H1 (cell line): ENCODE results near the gene CDKN2AIP. TPM values are rescaled to one million over a fixed set of nuclear protein-coding genes. Genes with fewer than 3 reads are reported as not detected.

ENCODE experiments used
- CTCF ChIA-PET: fragments of 300-600 bp; sonication (Branson Sonifier 250); formaldehyde crosslinking; loops from one replicate; lab custom pipeline; 2021; ENCODE audit not compliant: partially characterized antibody; lab: Charles Lee
- POLR2A ChIA-PET: fragments of 300-600 bp; sonication (Branson Sonifier 250); formaldehyde crosslinking; loops from one replicate; lab custom pipeline; 2021; ENCODE audit warnings: inconsistent platforms; ENCODE audit not compliant: partially characterized antibody; lab: Charles Lee
- DNase-seq, 2 experiments: peaks; one replicate each; pipeline versions ENCODE4 v3.0.0 to v3.0.0-alpha.2; 2010 to 2022; ENCODE audit warnings: low spot score in 2 of 2, low read depth in 1 of 2, mixed read lengths in 1 of 2
- FAIRE-seq: peaks from 2 replicates; lab custom pipeline; 2011; peaks lifted over from hg19 to GRCh38; lab: Jason Lieb, UNC
- H2AFZ ChIP-seq: 2 replicates; pipeline ENCODE4 v1.8.1; 2012; ENCODE audit warnings: low read length, inconsistent platforms
- H2AK5ac ChIP-seq: 2 replicates; pipeline ENCODE4 v1.6.1; 2013; ENCODE audit warnings: low read depth, low read length
- H2BK120ac ChIP-seq: replicated peaks from 2 replicates; pipeline ENCODE3; 2013; ENCODE audit warnings: low read depth, low read length, inconsistent platforms
- H2BK12ac ChIP-seq: 2 replicates; pipeline ENCODE4 v1.6.1; 2013; ENCODE audit warnings: low read depth, low read length
- H2BK15ac ChIP-seq: 2 replicates; pipeline ENCODE4 v1.6.1; 2013; ENCODE audit warnings: low read length
- H2BK20ac ChIP-seq: 2 replicates; pipeline ENCODE4 v1.6.1; 2013; ENCODE audit warnings: low read length
- H2BK5ac ChIP-seq: 2 replicates; pipeline ENCODE4 v1.6.1; 2013; ENCODE audit warnings: low read depth, low read length
- H3K14ac ChIP-seq: 2 replicates; pipeline ENCODE4 v1.6.1; 2013; ENCODE audit warnings: inconsistent platforms; ENCODE audit not compliant: insufficient read length
- H3K18ac ChIP-seq: 2 replicates; pipeline ENCODE4 v1.6.1; 2013; ENCODE audit warnings: low read length; ENCODE audit errors: extremely low read depth
- H3K23ac ChIP-seq: 2 replicates; pipeline ENCODE4 v1.6.1; 2013; ENCODE audit warnings: inconsistent platforms; ENCODE audit not compliant: insufficient read length
- H3K23me2 ChIP-seq: 2 replicates; pipeline ENCODE4 v1.6.1; 2013; ENCODE audit warnings: low read depth, low read length
- H3K27ac ChIP-seq: 2 replicates; pipeline ENCODE4 v1.6.1; 2011; ENCODE audit warnings: low read depth, low read length, inconsistent platforms
- H3K27me3 ChIP-seq, 4 experiments: replicated peaks in 1 of 4; 1 replicate in 1 of 4; 2 replicates in 3 of 4; pipeline versions ENCODE4 v1.6.1 to v1.8.1; 2011 to 2013; ENCODE audit warnings: low read length in 3 of 4, mild to moderate bottlenecking in 3 of 4, inconsistent platforms in 2 of 4, mixed read lengths in 2 of 4, moderate library complexity in 1 of 4; ENCODE audit not compliant: control insufficient read depth in 3 of 4, insufficient read depth in 3 of 4; ENCODE audit errors: extremely low read depth in 1 of 4
- H3K36me3 ChIP-seq, 4 experiments: 2 replicates each; pipeline versions ENCODE4 v1.6.1 to v1.8.1; 2011 to 2013; ENCODE audit warnings: mild to moderate bottlenecking in 4 of 4, low read length in 3 of 4, moderate library complexity in 2 of 4, control low read depth in 1 of 4, inconsistent platforms in 1 of 4; ENCODE audit not compliant: insufficient read depth in 4 of 4, control insufficient read depth in 2 of 4
- H3K4ac ChIP-seq: replicated peaks from 2 replicates; pipeline ENCODE3; 2013; ENCODE audit warnings: low read length, low read depth, mixed read lengths, inconsistent platforms; ENCODE audit not compliant: insufficient read length
- H3K4me1 ChIP-seq, 4 experiments: replicated peaks in 1 of 4; 1 replicate in 1 of 4; 2 replicates in 3 of 4; pipeline versions ENCODE4 v1.6.1 to v1.8.1; 2011 to 2013; ENCODE audit warnings: low read length in 3 of 4, inconsistent platforms in 2 of 4, mixed read lengths in 1 of 4; ENCODE audit not compliant: insufficient read depth in 4 of 4, control insufficient read depth in 3 of 4
- H3K4me2 ChIP-seq, 2 experiments: 2 replicates each; pipeline versions ENCODE4 v1.6.1 to v1.8.1; 2011 to 2013; ENCODE audit warnings: low read depth in 2 of 2, low read length in 2 of 2, control low read depth in 1 of 2, inconsistent platforms in 1 of 2, mild to moderate bottlenecking in 1 of 2; ENCODE audit not compliant: insufficient read depth in 1 of 2
- H3K4me3 ChIP-seq, 4 experiments: fragments of 200-600, 300-600 bp in 1 of 4; sonication (generic), shearing (Covaris generic), sonication (Bioruptor Twin) in 1 of 4; 2 replicates each; pipeline versions ENCODE4 v1.5.1 to v1.8.1; 2011 to 2016; ENCODE audit warnings: low read length in 4 of 4, low read depth in 3 of 4, control low read depth in 2 of 4, inconsistent platforms in 2 of 4, mild to moderate bottlenecking in 2 of 4, mixed read lengths in 1 of 4, moderate library complexity in 1 of 4; ENCODE audit not compliant: insufficient read depth in 2 of 4; ENCODE audit errors: extremely low read depth in 1 of 4
- H3K56ac ChIP-seq: replicated peaks from 2 replicates; pipeline ENCODE3; 2013; ENCODE audit warnings: low read depth, mild to moderate bottlenecking, mixed read lengths, low read length, inconsistent platforms; ENCODE audit not compliant: insufficient read length
- H3K79me1 ChIP-seq: 2 replicates; pipeline ENCODE4 v1.6.1; 2013; ENCODE audit warnings: low read depth, low read length, control low read depth
- H3K79me2 ChIP-seq, 2 experiments: 2 replicates each; pipeline versions ENCODE4 v1.6.1 to v1.8.1; 2012 to 2013; ENCODE audit warnings: low read length in 2 of 2, mild to moderate bottlenecking in 2 of 2, inconsistent platforms in 1 of 2; ENCODE audit not compliant: insufficient read depth in 2 of 2, control insufficient read depth in 1 of 2
- H3K9ac ChIP-seq, 4 experiments: replicated peaks in 1 of 4; 1 replicate in 1 of 4; 2 replicates in 3 of 4; pipeline versions ENCODE4 v1.6.1 to v1.8.1; 2011 to 2013; ENCODE audit warnings: low read depth in 3 of 4, low read length in 3 of 4, control low read depth in 2 of 4, mild to moderate bottlenecking in 2 of 4, moderate library complexity in 2 of 4, inconsistent platforms in 1 of 4; ENCODE audit errors: extremely low read depth in 1 of 4
- H3K9me3 ChIP-seq, 2 experiments: 2 replicates each; pipeline versions ENCODE4 v1.6.1 to v1.8.1; 2012 to 2013; ENCODE audit warnings: mild to moderate bottlenecking in 2 of 2, moderate library complexity in 2 of 2, control low read depth in 1 of 2, inconsistent platforms in 1 of 2, low read depth in 1 of 2, low read length in 1 of 2, mixed read lengths in 1 of 2; ENCODE audit not compliant: insufficient read depth in 2 of 2
- H4K20me1 ChIP-seq, 2 experiments: replicated peaks in 1 of 2; 2 replicates each; pipeline versions ENCODE3 to v1.8.1; 2011 to 2013; ENCODE audit warnings: inconsistent platforms in 2 of 2, low read length in 2 of 2, mild to moderate bottlenecking in 1 of 2; ENCODE audit not compliant: insufficient read depth in 2 of 2, control insufficient read depth in 1 of 2
- H4K5ac ChIP-seq: 2 replicates; pipeline ENCODE4 v1.6.1; 2013; ENCODE audit warnings: low read length, low read depth, mixed read lengths, inconsistent platforms; ENCODE audit not compliant: insufficient read length
- H4K8ac ChIP-seq: 2 replicates; pipeline ENCODE4 v1.8.0; 2013; ENCODE audit warnings: mild to moderate bottlenecking, moderate library complexity, low read length, inconsistent platforms; ENCODE audit not compliant: insufficient read depth; ENCODE audit errors: extremely low read depth
- H4K91ac ChIP-seq: replicated peaks from 2 replicates; pipeline ENCODE3; 2013; ENCODE audit warnings: low read length, mixed read lengths, inconsistent platforms; ENCODE audit not compliant: insufficient read length
- BCL11A ChIP-seq, 2 experiments: IDR thresholded peaks; one replicate each; pipeline ENCODE4 v1.6.1; 2011; ENCODE audit warnings: low read depth in 2 of 2, low read length in 2 of 2, mild to moderate bottlenecking in 2 of 2
- BRCA1 ChIP-seq: IDR thresholded peaks from 2 replicates; pipeline ENCODE4 v1.6.1; 2012; ENCODE audit warnings: low read depth, low read length, improper control_type of control experiment
- CBX5 ChIP-seq: fragments of 300-800, 300-1000 bp; sonication (generic); IDR thresholded peaks from 2 replicates; pipeline ENCODE4 v1.7.1; 2016; ENCODE audit warnings: antibody characterized with exemption, low read length, low read depth
- GTF2F1 ChIP-seq: IDR thresholded peaks from 2 replicates; pipeline ENCODE4 v1.6.1; 2012; ENCODE audit warnings: low read depth, low read length, improper control_type of control experiment, borderline replicate concordance
- NANOG ChIP-seq: IDR thresholded peaks from 2 replicates; pipeline ENCODE4 v1.6.1; 2011; ENCODE audit warnings: low read length, low read depth, mild to moderate bottlenecking, inconsistent platforms; ENCODE audit not compliant: insufficient read depth, poor library complexity, severe bottlenecking
- POLR2AphosphoS5 ChIP-seq: IDR thresholded peaks from 2 replicates; pipeline ENCODE4 v1.6.1; 2011; ENCODE audit warnings: low read depth, low read length
- SAP30 ChIP-seq: fragments of 300-600 bp; sonication (generic); IDR thresholded peaks from 2 replicates; pipeline ENCODE4 v1.7.1; 2012; ENCODE audit warnings: low read length, moderate library complexity, mild to moderate bottlenecking, inconsistent platforms; ENCODE audit not compliant: insufficient read depth, insufficient replicate concordance
- SIN3A ChIP-seq, 2 experiments: IDR thresholded peaks in 1 of 2; conservative IDR thresholded peaks in 1 of 2; 2 replicates each; pipeline ENCODE4 v1.6.1; 2011 to 2012; ENCODE audit warnings: low read length in 2 of 2, improper control_type of control experiment in 1 of 2, low read depth in 1 of 2, mild to moderate bottlenecking in 1 of 2
- SIRT6 ChIP-seq: IDR thresholded peaks from one replicate; pipeline ENCODE4 v1.7.1; 2012; ENCODE audit warnings: low read length, inconsistent platforms
- SP2 ChIP-seq: IDR thresholded peaks from 2 replicates; pipeline ENCODE4 v1.6.1; 2012; ENCODE audit warnings: mild to moderate bottlenecking, low read length, inconsistent platforms
- WGBS, 2 experiments: shearing (Covaris generic) in 1 of 2; methylation state at CpG; one replicate each; pipeline versions ENCODE4 v1.1.6 to v1.1.7; 2013 to 2015; ENCODE audit warnings: low lambda C conversion rate in 2 of 2, mixed read lengths in 2 of 2, inconsistent platforms in 1 of 2, low coverage in 1 of 2, missing lambda C conversion rate in 1 of 2; ENCODE audit not compliant: insufficient replicate concordance in 2 of 2, insufficient coverage in 1 of 2, insufficient read length in 1 of 2; ENCODE audit errors: extremely low coverage in 1 of 2, missing lambda C conversion rate in 1 of 2; 5-methylcytosine and 5-hydroxymethylcytosine counted together
- polyA plus RNA-seq, 7 experiments: library from polyadenylated mRNA; depleted of rRNA in 3 of 7; stranded (reverse) in 5 of 7; unstranded in 2 of 7; fragments of >200 nt in 5 of 7; fragments of 200-250 nt in 2 of 7; gene quantifications; 1 replicate in 5 of 7; 2 replicates in 1 of 7; 4 replicates in 1 of 7; pipeline versions ENCODE4 v1.2.1 to v1.2.3, GENCODE V29; 2011 to 2013; ENCODE audit warnings: missing spikeins in 2 of 7, mixed read lengths in 2 of 7
- total RNA-seq: library from RNA; stranded (reverse); fragmentation: NEBNext Ultra II Directional; extraction: Animal tissue kit (Norgen Biotek cat#: 25700); gene quantifications from 2 replicates; pipeline ENCODE4 v1.2.1, GENCODE V29; 2021
- TF ChIP-seq, protein P1 (sequence below): IDR thresholded peaks from 2 replicates; pipeline ENCODE4 v1.6.1; 2012; ENCODE audit warnings: inconsistent platforms
- TF ChIP-seq, protein P2 (sequence below): IDR thresholded peaks from 2 replicates; pipeline ENCODE4 v1.6.1; 2012; ENCODE audit warnings: inconsistent platforms

The CDKN2AIP gene
- total and polyA plus RNA-seq, 2 of the 8 experiments (the other 6 are each of a cell fraction or from before 2014, with no cell fraction given), result 6.0 to 14.0 TPM

DNA sequence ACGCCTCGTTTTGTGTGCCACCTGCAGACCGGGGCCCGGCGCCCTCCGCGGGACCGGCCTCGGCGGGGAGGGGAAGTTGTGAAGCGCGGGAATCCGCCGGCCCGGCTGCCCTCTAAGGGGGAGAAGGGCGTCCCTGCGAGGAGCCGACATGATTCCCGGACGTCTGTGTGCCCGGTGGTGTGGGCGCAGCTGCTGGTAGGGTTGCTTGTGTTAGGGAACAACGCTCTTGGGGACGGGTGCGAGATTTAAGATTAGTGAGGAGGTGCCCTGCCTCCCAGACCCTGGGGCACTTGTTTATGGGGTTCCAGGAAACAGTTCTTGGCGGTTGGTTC lies 627 bp downstream of the CDKN2AIP start:
- WGBS, 2 experiments, result 2% methylated on average over 26 of the region's 26 CpGs; no CpG with 5 or more reads in 1 of the 2 experiments
- CTCF ChIA-PET, result interaction anchor here (1.0 to 1.2 kb wide), 2 partner anchors 9 to 340 kb away, joined by 3 read pairs; no protein-coding TSS in a partner anchor
- TF ChIP-seq POLR2AphosphoS5 (no peak; the same call in 1 of the 2 replicates), SIRT6 (no peak), BRCA1 (no peak), SIN3A (conservative IDR thresholded peaks at IDR 0.05 in 1 of 2, IDR thresholded peaks at IDR 0.05 in 1 of 2; ENCODE audit: low read depth in 1 of 2, low read length in 2 of 2) (peak in 1 of 2 experiments; percentile 10; a peak in 1 of 4 replicates), BCL11A (IDR thresholded peaks at IDR 0.05; ENCODE audit: low read depth in 2 of 2, low read length in 2 of 2) (no peak), GTF2F1 (no peak), CBX5 (no peak), NANOG (no peak), SAP30 (peak; percentile 61), SP2 (no peak)
- TF ChIP-seq, protein P1, sequence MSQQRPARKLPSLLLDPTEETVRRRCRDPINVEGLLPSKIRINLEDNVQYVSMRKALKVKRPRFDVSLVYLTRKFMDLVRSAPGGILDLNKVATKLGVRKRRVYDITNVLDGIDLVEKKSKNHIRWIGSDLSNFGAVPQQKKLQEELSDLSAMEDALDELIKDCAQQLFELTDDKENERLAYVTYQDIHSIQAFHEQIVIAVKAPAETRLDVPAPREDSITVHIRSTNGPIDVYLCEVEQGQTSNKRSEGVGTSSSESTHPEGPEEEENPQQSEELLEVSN, result peak; percentile 85
- TF ChIP-seq, protein P2, sequence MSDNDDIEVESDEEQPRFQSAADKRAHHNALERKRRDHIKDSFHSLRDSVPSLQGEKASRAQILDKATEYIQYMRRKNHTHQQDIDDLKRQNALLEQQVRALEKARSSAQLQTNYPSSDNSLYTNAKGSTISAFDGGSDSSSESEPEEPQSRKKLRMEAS, result peak; percentile 65

More for the DNA sequence above, 627 bp downstream of the CDKN2AIP start:
- H3K9ac ChIP-seq, result peak overlapping the region; percentile 82 to 90 (median 87)
- peak overlapping the region; percentile 73 to 88 (median 79) for H3K4me3 ChIP-seq
- DNase-seq (no peak), FAIRE-seq (no peak)
- H3K27me3 ChIP-seq, result no peaks in the 10 kb centered on the region
- peak overlapping the region; percentile 90 for H3K27ac ChIP-seq
- H2BK12ac ChIP-seq, result no peak overlapping the region
- H3K4ac ChIP-seq, result no peak overlapping the region
- H2AK5ac ChIP-seq, result no peak overlapping the region
- H2BK20ac ChIP-seq, result no peak overlapping the region
- peak overlapping the region; percentile 88; the same call in 1 of the 2 replicates for H3K18ac ChIP-seq
- H3K9me3 ChIP-seq, result no peaks in the 10 kb centered on the region
- H3K14ac ChIP-seq, result no peak overlapping the region
- H4K91ac ChIP-seq, result peak overlapping the region; percentile 84
- peak overlapping the region; percentile 77 to 93 for H3K4me2 ChIP-seq
- H3K4me1 ChIP-seq, result peaks cover 0 to 5% (median 0%) of the 10 kb centered on the region in 4 experiments; a peak in 2 of 7 replicates
- peak overlapping the region; percentile 89 for H4K8ac ChIP-seq
- H2BK120ac ChIP-seq, result no peak overlapping the region
- peak overlapping the region; percentile 54 for H3K56ac ChIP-seq
- peak overlapping the region; percentile 84 for H4K5ac ChIP-seq
- no peak overlapping the region for H3K23ac ChIP-seq
- H2AFZ ChIP-seq, result no peak overlapping the region
- H3K79me2 ChIP-seq, result peaks cover 0 to 22% of the 10 kb centered on the region in 2 experiments; a peak in 3 of 4 replicates
- peaks cover 11 to 39% (median 22%) of the 10 kb centered on the region in 4 experiments for H3K36me3 ChIP-seq
- H3K79me1 ChIP-seq, result no peaks in the 10 kb centered on the region; the same call in 1 of the 2 replicates
- H3K23me2 ChIP-seq, result peaks cover 5% of the 10 kb centered on the region; the same call in 1 of the 2 replicates
- H4K20me1 ChIP-seq, result peaks cover 0 to 1% of the 10 kb centered on the region in 2 experiments
- POLR2A ChIA-PET, result interaction anchor here (0.7 to 2.9 kb wide), 13 partner anchors 9 to 461 kb away, joined by 3 to 22 read pairs (median 6); partner anchors contain the start of genes ING2 and STOX2
- peak overlapping the region; percentile 82 for H2BK5ac ChIP-seq
- no peak overlapping the region for H2BK15ac ChIP-seq
